ENCODE measurements around the gene DKK3.

- TF ChIP-seq CTCF (IDR thresholded peaks at IDR 0.05; ENCODE audit: poor library complexity, severe bottlenecking) = no peak
- TF ChIP-seq RAD21 (conservative IDR thresholded peaks at IDR 0.05) = no peak
- no peak for TF ChIP-seq EP300 (conservative IDR thresholded peaks at IDR 0.05; ENCODE audit: poor library complexity, severe bottlenecking)
- TF ChIP-seq EZH2 (IDR thresholded peaks at IDR 0.05; ENCODE audit: borderline replicate concordance, insufficient read depth, low read length, poor library complexity, severe bottlenecking) = no peak
- TF ChIP-seq MXI1 (conservative IDR thresholded peaks at IDR 0.05; ENCODE audit: poor library complexity, severe bottlenecking) = no peak
- TF ChIP-seq POLR2AphosphoS5 (IDR thresholded peaks at IDR 0.05) = no peak
- no peak for TF ChIP-seq REST (IDR thresholded peaks at IDR 0.05; ENCODE audit: borderline replicate concordance)
These were observed 20.9 kb downstream of the DKK3 start for GRCh38 chr11:11987503-11988022.

All from neural cell (in vitro differentiated cells).